HL-60 (cell line): ENCODE data around the gene CBX1.

Experiments used
- DNase-seq, 2 experiments: peaks; one replicate each; pipeline ENCODE4 v3.0.0-alpha.2; 2010 to 2020; ENCODE audit warnings: low read depth in 1 of 2, low spot score in 1 of 2
- H3K27ac ChIP-seq: fragments of 250-450 bp; sonication (Bioruptor Pico); replicated peaks from 2 replicates; pipeline ENCODE4 v1.5.1; 2020; ENCODE audit warnings: mild to moderate bottlenecking, moderate library complexity
- H3K27me3 ChIP-seq: fragments of 250-450 bp; sonication (Bioruptor Pico); 2 replicates; pipeline ENCODE4 v1.5.1; 2021; ENCODE audit warnings: mild to moderate bottlenecking, moderate library complexity; ENCODE audit not compliant: insufficient read depth, poor library complexity, severe bottlenecking
- H3K4me3 ChIP-seq: replicated peaks from 2 replicates; pipeline ENCODE4 v1.5.1; 2011; ENCODE audit warnings: mild to moderate bottlenecking, control low read depth, low read length; ENCODE audit not compliant: insufficient read depth
- GABPA ChIP-seq: IDR thresholded peaks from 2 replicates; pipeline ENCODE4 v1.6.1; 2012; ENCODE audit warnings: low read depth
- POLR2AphosphoS5 ChIP-seq: IDR thresholded peaks from 2 replicates; pipeline ENCODE4 v1.6.1; 2012; ENCODE audit warnings: low read depth
- SPI1 ChIP-seq: IDR thresholded peaks from 2 replicates; pipeline ENCODE4 v1.6.1; 2012; ENCODE audit warnings: low read depth, mild to moderate bottlenecking, borderline replicate concordance
- TF ChIP-seq, protein P1 (sequence below): IDR thresholded peaks from 2 replicates; pipeline ENCODE4 v1.6.1; 2012; ENCODE audit warnings: low read depth; ENCODE audit not compliant: insufficient replicate concordance
- TF ChIP-seq, protein P2 (sequence below): IDR thresholded peaks from one replicate; pipeline ENCODE4 v1.5.1; 2011; ENCODE audit warnings: low read length, control low read depth, inconsistent platforms; ENCODE audit not compliant: insufficient read depth

CBX1 gene

DNA sequence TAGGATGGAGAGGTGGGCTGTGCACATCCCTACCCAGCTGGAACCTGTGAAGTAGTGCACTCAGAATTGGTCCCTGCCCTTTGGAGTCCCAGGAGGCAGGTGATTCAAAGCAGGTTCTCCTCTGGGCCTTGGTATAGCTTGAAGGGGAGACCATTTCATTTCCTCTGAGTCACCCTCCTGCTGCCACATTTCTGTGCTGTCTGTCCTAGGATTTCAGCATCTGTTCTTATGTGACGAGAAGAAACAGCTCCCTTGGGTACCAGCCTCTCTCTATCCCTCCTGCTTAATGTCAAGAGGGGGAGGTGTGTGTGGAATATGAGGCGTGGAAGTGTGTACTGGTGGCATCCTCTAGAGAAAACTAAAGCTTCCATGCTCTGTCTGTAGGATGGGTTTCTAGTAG, 58.1 kb downstream of the CBX1 start:
- TF ChIP-seq, protein P1, sequence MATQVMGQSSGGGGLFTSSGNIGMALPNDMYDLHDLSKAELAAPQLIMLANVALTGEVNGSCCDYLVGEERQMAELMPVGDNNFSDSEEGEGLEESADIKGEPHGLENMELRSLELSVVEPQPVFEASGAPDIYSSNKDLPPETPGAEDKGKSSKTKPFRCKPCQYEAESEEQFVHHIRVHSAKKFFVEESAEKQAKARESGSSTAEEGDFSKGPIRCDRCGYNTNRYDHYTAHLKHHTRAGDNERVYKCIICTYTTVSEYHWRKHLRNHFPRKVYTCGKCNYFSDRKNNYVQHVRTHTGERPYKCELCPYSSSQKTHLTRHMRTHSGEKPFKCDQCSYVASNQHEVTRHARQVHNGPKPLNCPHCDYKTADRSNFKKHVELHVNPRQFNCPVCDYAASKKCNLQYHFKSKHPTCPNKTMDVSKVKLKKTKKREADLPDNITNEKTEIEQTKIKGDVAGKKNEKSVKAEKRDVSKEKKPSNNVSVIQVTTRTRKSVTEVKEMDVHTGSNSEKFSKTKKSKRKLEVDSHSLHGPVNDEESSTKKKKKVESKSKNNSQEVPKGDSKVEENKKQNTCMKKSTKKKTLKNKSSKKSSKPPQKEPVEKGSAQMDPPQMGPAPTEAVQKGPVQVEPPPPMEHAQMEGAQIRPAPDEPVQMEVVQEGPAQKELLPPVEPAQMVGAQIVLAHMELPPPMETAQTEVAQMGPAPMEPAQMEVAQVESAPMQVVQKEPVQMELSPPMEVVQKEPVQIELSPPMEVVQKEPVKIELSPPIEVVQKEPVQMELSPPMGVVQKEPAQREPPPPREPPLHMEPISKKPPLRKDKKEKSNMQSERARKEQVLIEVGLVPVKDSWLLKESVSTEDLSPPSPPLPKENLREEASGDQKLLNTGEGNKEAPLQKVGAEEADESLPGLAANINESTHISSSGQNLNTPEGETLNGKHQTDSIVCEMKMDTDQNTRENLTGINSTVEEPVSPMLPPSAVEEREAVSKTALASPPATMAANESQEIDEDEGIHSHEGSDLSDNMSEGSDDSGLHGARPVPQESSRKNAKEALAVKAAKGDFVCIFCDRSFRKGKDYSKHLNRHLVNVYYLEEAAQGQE: no peak
- TF ChIP-seq GABPA (no peak), SPI1 (no peak), POLR2AphosphoS5 (no peak)
- TF ChIP-seq, protein P2, sequence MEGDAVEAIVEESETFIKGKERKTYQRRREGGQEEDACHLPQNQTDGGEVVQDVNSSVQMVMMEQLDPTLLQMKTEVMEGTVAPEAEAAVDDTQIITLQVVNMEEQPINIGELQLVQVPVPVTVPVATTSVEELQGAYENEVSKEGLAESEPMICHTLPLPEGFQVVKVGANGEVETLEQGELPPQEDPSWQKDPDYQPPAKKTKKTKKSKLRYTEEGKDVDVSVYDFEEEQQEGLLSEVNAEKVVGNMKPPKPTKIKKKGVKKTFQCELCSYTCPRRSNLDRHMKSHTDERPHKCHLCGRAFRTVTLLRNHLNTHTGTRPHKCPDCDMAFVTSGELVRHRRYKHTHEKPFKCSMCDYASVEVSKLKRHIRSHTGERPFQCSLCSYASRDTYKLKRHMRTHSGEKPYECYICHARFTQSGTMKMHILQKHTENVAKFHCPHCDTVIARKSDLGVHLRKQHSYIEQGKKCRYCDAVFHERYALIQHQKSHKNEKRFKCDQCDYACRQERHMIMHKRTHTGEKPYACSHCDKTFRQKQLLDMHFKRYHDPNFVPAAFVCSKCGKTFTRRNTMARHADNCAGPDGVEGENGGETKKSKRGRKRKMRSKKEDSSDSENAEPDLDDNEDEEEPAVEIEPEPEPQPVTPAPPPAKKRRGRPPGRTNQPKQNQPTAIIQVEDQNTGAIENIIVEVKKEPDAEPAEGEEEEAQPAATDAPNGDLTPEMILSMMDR: no peak
- no peak for DNase-seq
- Histone ChIP-seq H3K27me3 (peaks cover 5% of the 10 kb centered on the region), H3K27ac (no peak overlapping the region), H3K4me3 (no peak overlapping the region)

DNA sequence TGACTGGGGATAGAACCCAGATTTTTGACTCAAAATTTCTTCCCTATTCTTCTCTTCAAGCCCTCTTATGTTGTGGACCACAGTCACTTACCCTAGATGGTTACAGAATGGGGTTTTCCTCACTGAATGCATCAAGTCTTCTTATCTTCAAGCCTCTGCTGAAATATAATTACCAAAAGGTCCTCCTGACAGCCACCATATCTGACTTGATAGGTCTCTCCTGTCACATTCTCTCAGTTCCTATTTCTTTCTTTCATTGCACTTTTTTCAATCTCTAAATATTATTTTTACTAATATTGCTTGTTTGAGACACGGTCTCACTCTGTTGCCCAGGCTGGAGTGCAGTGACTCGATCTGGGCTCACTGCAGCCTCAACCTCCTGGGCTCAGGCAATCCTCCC, 62.6 kb downstream of the CBX1 start:
- peaks cover 26% of the 10 kb centered on the region for H3K27me3 ChIP-seq
- TF ChIP-seq, protein P2: no peak
- TF ChIP-seq POLR2AphosphoS5 (no peak), SPI1 (no peak), GABPA (no peak)
- TF ChIP-seq, protein P1: no peak
- no peak for DNase-seq

GRCh38 chr17:48037838-48038323, 63.4 kb downstream of the CBX1 start:
- Histone ChIP-seq H3K27me3 (peaks cover 26% of the 10 kb centered on the region), H3K27ac (no peak overlapping the region), H3K4me3 (no peak overlapping the region)
- TF ChIP-seq POLR2AphosphoS5 (no peak), SPI1 (no peak), GABPA (no peak)
- TF ChIP-seq, protein P1: no peak
- TF ChIP-seq, protein P2: no peak
- no peak for DNase-seq

More for the DNA sequence above, 62.6 kb downstream of the CBX1 start:
- Histone ChIP-seq H3K27ac (no peak overlapping the region), H3K4me3 (no peak overlapping the region)
